ENCODE results near the gene TBX1.

TBX1 gene

DNA sequence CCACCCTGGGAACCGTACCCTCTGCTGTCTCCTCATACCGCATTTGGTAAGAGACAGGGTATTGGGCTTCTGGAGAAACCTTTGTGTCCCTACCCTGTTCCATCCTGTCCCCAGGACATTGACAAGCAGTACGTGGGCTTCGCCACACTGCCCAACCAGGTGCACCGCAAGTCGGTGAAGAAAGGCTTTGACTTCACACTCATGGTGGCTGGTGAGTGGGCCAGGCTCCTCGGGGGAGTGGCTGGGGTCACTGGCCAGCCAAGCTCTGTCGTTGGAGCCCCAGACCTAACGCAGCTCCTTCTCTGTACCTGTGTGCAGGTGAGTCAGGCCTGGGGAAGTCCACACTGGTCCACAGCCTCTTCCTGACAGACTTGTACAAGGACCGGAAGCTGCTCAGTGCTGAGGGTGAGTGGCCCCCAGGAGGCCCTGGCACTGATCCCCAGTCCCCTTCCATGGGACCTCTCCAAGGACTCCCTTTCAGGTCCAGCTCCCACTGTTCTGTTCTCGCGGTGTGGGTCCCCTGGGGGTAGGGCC, 41.0 kb upstream of the TBX1 start:
- H3K4me3 ChIP-seq (ENCODE audit: low read depth, low read length) = peak overlapping the region; percentile 53
- no peak for DNase-seq (ENCODE audit: low read depth)

DNA sequence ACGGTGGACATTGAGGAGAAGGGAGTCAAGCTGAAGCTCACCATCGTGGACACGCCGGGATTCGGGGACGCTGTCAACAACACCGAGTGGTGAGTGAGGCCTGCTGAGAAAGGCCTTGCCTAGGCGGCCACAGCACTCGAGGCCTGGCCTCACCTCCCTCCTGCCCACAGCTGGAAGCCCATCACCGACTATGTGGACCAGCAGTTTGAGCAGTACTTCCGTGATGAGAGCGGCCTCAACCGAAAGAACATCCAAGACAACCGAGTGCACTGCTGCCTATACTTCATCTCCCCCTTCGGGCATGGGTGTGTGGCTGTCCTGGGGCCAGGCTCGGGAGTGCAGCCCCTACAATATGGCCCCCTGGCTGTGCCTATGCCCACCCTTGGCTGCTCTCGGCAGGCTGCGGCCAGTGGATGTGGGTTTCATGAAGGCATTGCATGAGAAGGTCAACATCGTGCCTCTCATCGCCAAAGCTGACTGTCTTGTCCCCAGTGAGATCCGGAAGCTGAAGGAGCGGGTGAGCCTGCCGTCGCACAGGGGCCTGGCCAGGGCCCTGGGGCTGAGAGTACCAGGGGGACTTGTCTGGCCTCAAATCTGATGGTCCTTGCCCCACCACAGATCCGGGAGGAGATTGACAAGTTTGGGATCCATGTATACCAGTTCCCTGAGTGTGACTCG, 40.3 kb upstream of the TBX1 start:
- no peak for TF ChIP-seq POLR2A (IDR thresholded peaks at IDR 0.05; ENCODE audit: extremely low read depth, insufficient read length)
- no peak for DNase-seq (ENCODE audit: low read depth)
- H3K4me3 ChIP-seq (ENCODE audit: low read depth, low read length) = no peak overlapping the region

More for the DNA sequence above, 41.0 kb upstream of the TBX1 start:
- TF ChIP-seq MYC (IDR thresholded peaks at IDR 0.05; ENCODE audit: low read depth, low read length) (no peak), POLR2A (IDR thresholded peaks at IDR 0.05; ENCODE audit: extremely low read depth, insufficient read length) (no peak)
- TF ChIP-seq, protein P1, sequence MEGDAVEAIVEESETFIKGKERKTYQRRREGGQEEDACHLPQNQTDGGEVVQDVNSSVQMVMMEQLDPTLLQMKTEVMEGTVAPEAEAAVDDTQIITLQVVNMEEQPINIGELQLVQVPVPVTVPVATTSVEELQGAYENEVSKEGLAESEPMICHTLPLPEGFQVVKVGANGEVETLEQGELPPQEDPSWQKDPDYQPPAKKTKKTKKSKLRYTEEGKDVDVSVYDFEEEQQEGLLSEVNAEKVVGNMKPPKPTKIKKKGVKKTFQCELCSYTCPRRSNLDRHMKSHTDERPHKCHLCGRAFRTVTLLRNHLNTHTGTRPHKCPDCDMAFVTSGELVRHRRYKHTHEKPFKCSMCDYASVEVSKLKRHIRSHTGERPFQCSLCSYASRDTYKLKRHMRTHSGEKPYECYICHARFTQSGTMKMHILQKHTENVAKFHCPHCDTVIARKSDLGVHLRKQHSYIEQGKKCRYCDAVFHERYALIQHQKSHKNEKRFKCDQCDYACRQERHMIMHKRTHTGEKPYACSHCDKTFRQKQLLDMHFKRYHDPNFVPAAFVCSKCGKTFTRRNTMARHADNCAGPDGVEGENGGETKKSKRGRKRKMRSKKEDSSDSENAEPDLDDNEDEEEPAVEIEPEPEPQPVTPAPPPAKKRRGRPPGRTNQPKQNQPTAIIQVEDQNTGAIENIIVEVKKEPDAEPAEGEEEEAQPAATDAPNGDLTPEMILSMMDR (IDR thresholded peaks at IDR 0.05; ENCODE audit: low read depth, low read length) = no peak

GRCh38 chr22:19720999-19721329, 39.6 kb upstream of the TBX1 start:
- DNase-seq (ENCODE audit: low read depth) = no peak
- TF ChIP-seq, protein P1 (IDR thresholded peaks at IDR 0.05; ENCODE audit: low read depth, low read length) = no peak
- TF ChIP-seq MYC (IDR thresholded peaks at IDR 0.05; ENCODE audit: low read depth, low read length) = no peak
- no peak for TF ChIP-seq POLR2A (IDR thresholded peaks at IDR 0.05; ENCODE audit: extremely low read depth, insufficient read length)
- no peak for TF ChIP-seq MAX (IDR thresholded peaks at IDR 0.05; ENCODE audit: low read depth, low read length)
- H3K4me3 ChIP-seq (ENCODE audit: low read depth, low read length) = no peak overlapping the region

DNA sequence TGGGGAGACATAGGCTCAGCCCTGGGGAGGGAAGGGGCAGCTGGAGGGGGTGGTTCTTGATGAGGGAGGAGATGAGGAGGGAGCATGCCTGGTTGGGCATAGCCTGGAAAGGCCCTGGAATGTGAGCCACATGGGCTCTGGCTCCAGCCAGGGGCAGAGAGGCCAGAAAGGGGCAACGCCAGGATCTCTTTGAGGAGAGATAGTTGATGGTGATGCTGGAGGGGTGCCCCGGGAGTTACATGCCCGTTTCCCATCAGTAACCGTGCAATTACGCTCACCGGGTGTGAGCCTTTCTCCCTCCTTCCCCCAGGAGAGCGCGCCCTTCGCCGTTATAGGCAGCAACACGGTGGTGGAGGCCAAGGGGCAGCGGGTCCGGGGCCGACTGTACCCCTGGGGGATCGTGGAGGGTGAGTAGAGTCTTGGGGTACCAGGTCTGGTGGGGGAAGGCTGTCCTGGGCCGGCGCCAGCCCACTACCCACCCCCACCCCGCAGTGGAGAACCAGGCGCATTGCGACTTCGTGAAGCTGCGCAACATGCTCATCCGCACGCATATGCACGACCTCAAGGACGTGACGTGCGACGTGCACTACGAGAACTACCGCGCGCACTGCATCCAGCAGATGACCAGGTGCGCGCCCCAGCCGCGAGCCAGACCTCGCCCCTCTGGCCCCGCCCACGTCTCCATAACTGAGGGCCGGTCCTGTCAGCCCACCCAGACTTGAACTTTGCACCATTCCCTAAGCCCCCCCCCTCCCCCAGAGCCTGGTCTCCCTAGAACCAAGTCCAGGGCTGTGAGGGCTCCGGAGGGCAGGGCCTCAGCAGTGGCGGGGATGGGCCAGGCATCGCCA, 39.0 kb upstream of the TBX1 start:
- TF ChIP-seq, protein P1 (IDR thresholded peaks at IDR 0.05; ENCODE audit: low read depth, low read length) = no peak
- TF ChIP-seq MYC (IDR thresholded peaks at IDR 0.05; ENCODE audit: low read depth, low read length) (no peak), POLR2A (IDR thresholded peaks at IDR 0.05; ENCODE audit: extremely low read depth, insufficient read length) (no peak), MAX (IDR thresholded peaks at IDR 0.05; ENCODE audit: low read depth, low read length) (no peak)
- no peak overlapping the region for H3K4me3 ChIP-seq (ENCODE audit: low read depth, low read length)

GRCh38 chr22:19722178-19722981, 38.2 kb upstream of the TBX1 start:
- TF ChIP-seq, protein P1 (IDR thresholded peaks at IDR 0.05; ENCODE audit: low read depth, low read length) = no peak
- TF ChIP-seq POLR2A (IDR thresholded peaks at IDR 0.05; ENCODE audit: extremely low read depth, insufficient read length) (no peak), MAX (IDR thresholded peaks at IDR 0.05; ENCODE audit: low read depth, low read length) (no peak), MYC (IDR thresholded peaks at IDR 0.05; ENCODE audit: low read depth, low read length) (no peak)
- no peak for DNase-seq (ENCODE audit: low read depth)
- H3K4me3 ChIP-seq (ENCODE audit: low read depth, low read length) = no peak overlapping the region

More for the DNA sequence above, 39.0 kb upstream of the TBX1 start:
- DNase-seq (ENCODE audit: low read depth) = no peak

GRCh38 chr22:19722982-19723231, 37.7 kb upstream of the TBX1 start:
- H3K4me3 ChIP-seq (ENCODE audit: low read depth, low read length) = no peak overlapping the region
- no peak for DNase-seq (ENCODE audit: low read depth)
- TF ChIP-seq MAX (IDR thresholded peaks at IDR 0.05; ENCODE audit: low read depth, low read length) (no peak), POLR2A (IDR thresholded peaks at IDR 0.05; ENCODE audit: extremely low read depth, insufficient read length) (no peak), MYC (IDR thresholded peaks at IDR 0.05; ENCODE audit: low read depth, low read length) (no peak)
- TF ChIP-seq, protein P1 (IDR thresholded peaks at IDR 0.05; ENCODE audit: low read depth, low read length) = no peak

Measured in NB4 (cell line).